ENCODE data around the gene RAB1A. TPM values are rescaled to one million over a fixed set of nuclear protein-coding genes. Genes with fewer than 3 reads are reported as not detected.
A peak's percentile ranks its signal among the peaks of the same experiment; 100 is the strongest.

Gene RAB1A
- total RNA-seq, 1 experiment from 2014 or later: 128 TPM

DNA sequence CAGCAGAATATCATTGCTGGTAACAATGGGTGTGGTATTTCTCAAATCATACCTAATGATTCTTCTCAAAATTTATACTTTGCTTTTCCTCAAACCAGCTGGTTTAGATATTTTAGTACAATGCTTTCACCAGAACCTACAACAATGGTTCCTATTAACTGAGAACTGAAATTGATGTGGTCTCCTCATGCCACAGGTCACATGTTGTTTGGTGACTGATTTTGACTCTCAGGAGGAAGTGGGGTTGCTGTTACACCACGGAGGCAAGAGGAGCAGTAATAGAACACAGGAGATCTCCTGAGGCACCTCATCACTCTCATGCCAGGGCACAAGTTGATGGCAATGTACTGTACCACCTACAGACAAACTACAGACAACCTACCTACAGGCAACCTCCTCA is 76.7 kb downstream of the RAB1A start:
- CTCF ChIA-PET: no interaction called here
- intact Hi-C loops (cut with micrococcal nuclease; ENCODE audit: unreplicated experiment) (no loop called here), in situ Hi-C loops (cut with HindIII; ENCODE audit: low pct_unique_long_range_greater_than_20kb, low sequenced_read_pairs) (no loop called here)
- TF ChIP-seq, protein P1, sequence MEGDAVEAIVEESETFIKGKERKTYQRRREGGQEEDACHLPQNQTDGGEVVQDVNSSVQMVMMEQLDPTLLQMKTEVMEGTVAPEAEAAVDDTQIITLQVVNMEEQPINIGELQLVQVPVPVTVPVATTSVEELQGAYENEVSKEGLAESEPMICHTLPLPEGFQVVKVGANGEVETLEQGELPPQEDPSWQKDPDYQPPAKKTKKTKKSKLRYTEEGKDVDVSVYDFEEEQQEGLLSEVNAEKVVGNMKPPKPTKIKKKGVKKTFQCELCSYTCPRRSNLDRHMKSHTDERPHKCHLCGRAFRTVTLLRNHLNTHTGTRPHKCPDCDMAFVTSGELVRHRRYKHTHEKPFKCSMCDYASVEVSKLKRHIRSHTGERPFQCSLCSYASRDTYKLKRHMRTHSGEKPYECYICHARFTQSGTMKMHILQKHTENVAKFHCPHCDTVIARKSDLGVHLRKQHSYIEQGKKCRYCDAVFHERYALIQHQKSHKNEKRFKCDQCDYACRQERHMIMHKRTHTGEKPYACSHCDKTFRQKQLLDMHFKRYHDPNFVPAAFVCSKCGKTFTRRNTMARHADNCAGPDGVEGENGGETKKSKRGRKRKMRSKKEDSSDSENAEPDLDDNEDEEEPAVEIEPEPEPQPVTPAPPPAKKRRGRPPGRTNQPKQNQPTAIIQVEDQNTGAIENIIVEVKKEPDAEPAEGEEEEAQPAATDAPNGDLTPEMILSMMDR (IDR thresholded peaks at IDR 0.05): no peak
- no peak for TF ChIP-seq TCF7L2 (IDR thresholded peaks at IDR 0.05; ENCODE audit: low read depth, low read length)
- TF ChIP-seq POLR2AphosphoS5 (IDR thresholded peaks at IDR 0.05; ENCODE audit: low read depth, low read length): no peak
- no peak for TF ChIP-seq SIN3A (IDR thresholded peaks at IDR 0.05; ENCODE audit: borderline replicate concordance, insufficient read depth, low read depth, low read length)
- TF ChIP-seq, protein P2, sequence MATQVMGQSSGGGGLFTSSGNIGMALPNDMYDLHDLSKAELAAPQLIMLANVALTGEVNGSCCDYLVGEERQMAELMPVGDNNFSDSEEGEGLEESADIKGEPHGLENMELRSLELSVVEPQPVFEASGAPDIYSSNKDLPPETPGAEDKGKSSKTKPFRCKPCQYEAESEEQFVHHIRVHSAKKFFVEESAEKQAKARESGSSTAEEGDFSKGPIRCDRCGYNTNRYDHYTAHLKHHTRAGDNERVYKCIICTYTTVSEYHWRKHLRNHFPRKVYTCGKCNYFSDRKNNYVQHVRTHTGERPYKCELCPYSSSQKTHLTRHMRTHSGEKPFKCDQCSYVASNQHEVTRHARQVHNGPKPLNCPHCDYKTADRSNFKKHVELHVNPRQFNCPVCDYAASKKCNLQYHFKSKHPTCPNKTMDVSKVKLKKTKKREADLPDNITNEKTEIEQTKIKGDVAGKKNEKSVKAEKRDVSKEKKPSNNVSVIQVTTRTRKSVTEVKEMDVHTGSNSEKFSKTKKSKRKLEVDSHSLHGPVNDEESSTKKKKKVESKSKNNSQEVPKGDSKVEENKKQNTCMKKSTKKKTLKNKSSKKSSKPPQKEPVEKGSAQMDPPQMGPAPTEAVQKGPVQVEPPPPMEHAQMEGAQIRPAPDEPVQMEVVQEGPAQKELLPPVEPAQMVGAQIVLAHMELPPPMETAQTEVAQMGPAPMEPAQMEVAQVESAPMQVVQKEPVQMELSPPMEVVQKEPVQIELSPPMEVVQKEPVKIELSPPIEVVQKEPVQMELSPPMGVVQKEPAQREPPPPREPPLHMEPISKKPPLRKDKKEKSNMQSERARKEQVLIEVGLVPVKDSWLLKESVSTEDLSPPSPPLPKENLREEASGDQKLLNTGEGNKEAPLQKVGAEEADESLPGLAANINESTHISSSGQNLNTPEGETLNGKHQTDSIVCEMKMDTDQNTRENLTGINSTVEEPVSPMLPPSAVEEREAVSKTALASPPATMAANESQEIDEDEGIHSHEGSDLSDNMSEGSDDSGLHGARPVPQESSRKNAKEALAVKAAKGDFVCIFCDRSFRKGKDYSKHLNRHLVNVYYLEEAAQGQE (IDR thresholded peaks at IDR 0.05; ENCODE audit: insufficient read depth in 1 of 2, low read depth in 2 of 2, low read length in 1 of 2): no peak
- BruUV-seq (replicated peaks): TSS peak; percentile 54
- DNase-seq (ENCODE audit: low read depth, low spot score) (no peak), ATAC-seq (no peak)
- no peak overlapping the region for H3K4me3 ChIP-seq (ENCODE audit: low read depth in 2 of 2, low read length in 2 of 2)
- H3K36me3 ChIP-seq (ENCODE audit: control insufficient read depth, insufficient read depth, low read length): no peaks in the 10 kb centered on the region; the same call in none of the 2 replicates
- POLR2A ChIA-PET: no interaction called here
- no peak overlapping the region for H3K27ac ChIP-seq (ENCODE audit: low read length)
- peaks cover 13% of the 10 kb centered on the region for H3K4me1 ChIP-seq (ENCODE audit: control insufficient read depth, insufficient read depth, low read length)
- peaks cover 6% of the 10 kb centered on the region; the same call in 1 of the 2 replicates for H3K9me3 ChIP-seq (ENCODE audit: control insufficient read depth, insufficient read depth, low read depth, low read length)
- H3K27me3 ChIP-seq (ENCODE audit: control insufficient read depth, insufficient read depth, low read length): no peaks in the 10 kb centered on the region

DNA sequence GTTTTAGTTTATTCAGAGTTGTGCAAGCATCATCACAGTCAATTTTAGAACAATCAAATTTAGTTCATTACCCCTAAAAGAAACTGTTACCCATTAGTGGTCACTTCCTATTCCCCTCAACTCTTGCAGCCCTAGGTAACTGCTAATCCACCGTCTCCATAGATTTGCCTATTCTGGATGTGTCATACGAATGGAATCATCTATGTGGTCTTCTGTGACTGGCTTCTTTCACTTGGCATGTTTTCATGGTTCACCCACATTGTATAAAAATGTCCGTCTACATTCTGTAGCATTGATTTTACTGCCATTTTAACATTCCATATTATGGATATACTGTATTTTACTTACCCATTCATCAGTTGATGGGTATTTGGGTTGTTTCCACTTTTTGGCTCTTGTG is 79.0 kb downstream of the RAB1A start:
- in situ Hi-C loops (cut with HindIII; ENCODE audit: low pct_unique_long_range_greater_than_20kb, low sequenced_read_pairs) (no loop called here), intact Hi-C loops (cut with micrococcal nuclease; ENCODE audit: unreplicated experiment) (no loop called here)
- Histone ChIP-seq H3K4me1 (ENCODE audit: control insufficient read depth, insufficient read depth, low read length) (peaks cover 5% of the 10 kb centered on the region; the same call in 1 of the 2 replicates), H3K9me3 (ENCODE audit: control insufficient read depth, insufficient read depth, low read depth, low read length) (peaks cover 8% of the 10 kb centered on the region; the same call in 1 of the 2 replicates), H3K27me3 (ENCODE audit: control insufficient read depth, insufficient read depth, low read length) (no peaks in the 10 kb centered on the region), H3K36me3 (ENCODE audit: control insufficient read depth, insufficient read depth, low read length) (no peaks in the 10 kb centered on the region; the same call in 1 of the 2 replicates), H3K4me3 (ENCODE audit: low read depth in 2 of 2, low read length in 2 of 2) (no peak overlapping the region), H3K27ac (ENCODE audit: low read length) (no peak overlapping the region)
- no TSS peak for BruUV-seq (replicated peaks)
- ATAC-seq: no peak
- no peak for DNase-seq (ENCODE audit: low read depth, low spot score)
- ChIA-PET CTCF (interaction anchor here (0.6 kb wide), 1 partner anchor 139 kb away, joined by 6 read pairs; no protein-coding TSS in a partner anchor), POLR2A (no interaction called here)
- TF ChIP-seq, protein P2 (IDR thresholded peaks at IDR 0.05; ENCODE audit: insufficient read depth in 1 of 2, low read depth in 2 of 2, low read length in 1 of 2): no peak
- TF ChIP-seq, protein P1 (IDR thresholded peaks at IDR 0.05): no peak

Data from Panc1 (cell line).